ENCODE data around the gene TMEM44. TPM values are rescaled to one million over a fixed set of nuclear protein-coding genes. Genes with fewer than 3 reads are reported as not detected.
A peak's percentile ranks its signal among the peaks of the same experiment; 100 is the strongest.

TMEM44 gene
- total and polyA plus RNA-seq, 2 of the 4 experiments (the other 2 are of a cell fraction), result 9.7 to 24.2 TPM

GRCh38 chr3:194561306-194561974 lies 71.8 kb downstream of the TMEM44 start:
- no TSS peak for BruUV-seq (replicated peaks)
- no peak overlapping the region for H3K9ac ChIP-seq (ENCODE audit: low read depth, low read length)
- dilution Hi-C loops (cut with HindIII; ENCODE audit: low sequenced_read_pairs, unreplicated experiment), result no loop called here

More at GRCh38 chr3:194561306-194561974, 71.8 kb downstream of the TMEM44 start:
- peak overlapping the region; percentile 89 for H3K18ac ChIP-seq (ENCODE audit: low read depth, low read length)
- H3K4ac ChIP-seq (ENCODE audit: low read depth, low read length), result peak overlapping the region; percentile 26
- H3K14ac ChIP-seq (replicated peaks; ENCODE audit: low read depth, low read length), result no peak overlapping the region; the same call in 1 of the 2 replicates
- H3K27ac ChIP-seq (ENCODE audit: insufficient read depth, low read length), result peak overlapping the region; percentile 62
- no peak overlapping the region; the same call in 1 of the 2 replicates for H3K56ac ChIP-seq (ENCODE audit: extremely low read depth, insufficient read depth, low read length)
- no peaks in the 10 kb centered on the region for H3K36me3 ChIP-seq (ENCODE audit: control insufficient read depth, insufficient read depth, low read length)
- peak overlapping the region; percentile 94 for H4K5ac ChIP-seq (ENCODE audit: low read depth, low read length)
- H3K27me3 ChIP-seq (ENCODE audit: control insufficient read depth, insufficient read depth, low read length), result no peaks in the 10 kb centered on the region
- WGBS, 2 experiments (ENCODE audit: extremely low coverage in 2 of 2, insufficient read length in 1 of 2), result 80% methylated on average over 2 of the region's 7 CpGs; no CpG with 5 or more reads in 1 of the 2 experiments
- no peaks in the 10 kb centered on the region for H4K20me1 ChIP-seq (ENCODE audit: insufficient read depth, low read length)
- in situ Hi-C loops (cut with MboI; ENCODE audit: low sequenced_read_pairs) (no loop called here), intact Hi-C loops (cut with micrococcal nuclease) (loop anchor here (1.0 kb wide), 1 partner anchor 23 kb away; no protein-coding TSS in a partner anchor)
- no peak overlapping the region for H2AFZ ChIP-seq (replicated peaks; ENCODE audit: low read length, poor library complexity)
- H3K4me2 ChIP-seq (ENCODE audit: low read depth, low read length), result peak overlapping the region; percentile 69
- ChIA-PET POLR2A (ENCODE audit: unreplicated experiment) (no interaction called here), CTCF (no interaction called here)
- H2BK5ac ChIP-seq (ENCODE audit: low read depth, low read length, poor library complexity, severe bottlenecking), result peak overlapping the region; percentile 33
- peak overlapping the region; percentile 54; the same call in 1 of the 2 replicates for H2BK120ac ChIP-seq (ENCODE audit: low read depth, low read length)
- H3K9me3 ChIP-seq (ENCODE audit: control insufficient read depth, insufficient read depth, low read length), result no peaks in the 10 kb centered on the region
- H2BK20ac ChIP-seq (ENCODE audit: low read depth, low read length), result peak overlapping the region; percentile 53
- no peak overlapping the region for H3K4me3 ChIP-seq (ENCODE audit: insufficient read depth, low read depth, low read length)
- H4K91ac ChIP-seq (ENCODE audit: insufficient read depth, low read depth, low read length), result peak overlapping the region; percentile 14; the same call in 1 of the 2 replicates
- H3K23ac ChIP-seq (ENCODE audit: low read depth, low read length), result no peak overlapping the region; the same call in 1 of the 2 replicates
- 0 out of 3 replicates have a peak overlapping the region, but pooled peaks have one; percentile 1 for H2BK15ac ChIP-seq (ENCODE audit: low read depth, low read length)
- H3K4me1 ChIP-seq (ENCODE audit: control insufficient read depth, insufficient read depth, low read length), result peaks cover 14% of the 10 kb centered on the region
- TF ChIP-seq CEBPB (IDR thresholded peaks at IDR 0.05; ENCODE audit: low read depth, low read length) (peak; percentile 43; the same call in 1 of the 2 replicates), MAFK (IDR thresholded peaks at IDR 0.05; ENCODE audit: low read depth, low read length) (peak; percentile 45), NFE2L2 (IDR thresholded peaks at IDR 0.05; ENCODE audit: low read depth, low read length) (peak; percentile 83), RFX5 (IDR thresholded peaks at IDR 0.05; ENCODE audit: low read depth, low read length) (no peak), BHLHE40 (IDR thresholded peaks at IDR 0.05; ENCODE audit: low read depth, low read length) (0 out of 2 replicates have a peak, but pooled peaks have one; percentile 44), MXI1 (IDR thresholded peaks at IDR 0.05; ENCODE audit: borderline replicate concordance, low read depth, low read length) (no peak), SMC3 (IDR thresholded peaks at IDR 0.05; ENCODE audit: low read depth, low read length) (0 out of 2 replicates have a peak, but pooled peaks have one; percentile 1), RAD21 (IDR thresholded peaks at IDR 0.05; ENCODE audit: low read length) (no peak), FOS (IDR thresholded peaks at IDR 0.05; ENCODE audit: low read depth, low read length) (peak; percentile 50; the same call in 1 of the 2 replicates)
- no peak overlapping the region for H2AK9ac ChIP-seq (replicated peaks; ENCODE audit: low read depth, low read length, poor library complexity)
- no peak overlapping the region for H2AK5ac ChIP-seq (ENCODE audit: low read depth, low read length)
- H3K9me1 ChIP-seq (ENCODE audit: insufficient read depth, low read length), result peaks cover 19% of the 10 kb centered on the region
- DNase-seq (peak; percentile 94), ATAC-seq (ENCODE audit: low read depth) (peak; percentile 46)
- no peaks in the 10 kb centered on the region for H3K79me1 ChIP-seq (ENCODE audit: low read depth in 1 of 2, low read length in 2 of 2)
- H4K8ac ChIP-seq (ENCODE audit: low read depth in 2 of 2, low read length in 2 of 2), result peak overlapping the region; percentile 38 to 58; a peak in 2 of 4 replicates
